NCI-H2171 (cell line): ENCODE results near the gene TOM1.
"Not testable (repeated sequence)": the region's sequence is repeated elsewhere in the genome, so short reads cannot be mapped to it uniquely, and the experiment has no call there.

Source experiments
- DNase-seq: peaks from one replicate; lab custom pipeline; 2025; lab: John Stamatoyannopoulos, UW

TOM1 gene

DNA sequence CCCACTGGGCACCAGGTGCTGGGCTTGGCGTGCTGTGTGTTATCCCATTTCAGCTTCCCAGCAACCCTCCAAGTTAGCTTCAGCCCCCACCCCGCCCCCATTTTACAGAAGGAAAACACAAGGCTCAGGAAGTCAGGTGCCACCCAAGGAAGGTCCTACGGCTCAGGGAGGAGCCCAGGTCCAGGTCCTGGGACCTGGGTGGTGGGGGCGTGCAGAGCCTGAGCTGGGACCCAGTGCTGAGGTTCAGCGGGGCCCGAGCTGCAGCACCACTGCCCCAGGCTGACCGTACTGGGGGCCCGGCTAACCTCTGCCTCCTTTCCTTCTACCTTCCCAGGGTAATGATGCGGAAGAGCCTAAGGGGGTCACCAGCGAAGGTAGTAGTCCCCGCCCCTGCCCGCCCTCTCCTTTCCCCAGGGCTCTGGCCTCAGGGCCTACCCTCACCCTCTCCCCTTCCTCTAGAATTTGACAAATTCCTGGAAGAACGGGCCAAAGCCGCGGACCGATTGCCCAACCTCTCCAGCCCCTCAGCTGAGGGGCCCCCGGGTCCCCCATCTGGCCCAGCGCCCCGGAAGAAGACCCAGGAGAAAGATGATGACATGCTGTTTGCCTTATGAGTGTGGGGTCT lies 47.0 kb downstream of the TOM1 start:
- no peak for DNase-seq

- DNase-seq, result no peak
Observed at GRCh38 chr22:35347462-35347861, 47.8 kb downstream of the TOM1 start.

- no peak for DNase-seq
Observed at GRCh38 chr22:35348026-35348590, 48.4 kb downstream of the TOM1 start.

GRCh38 chr22:35348703-35349102 lies 49.0 kb downstream of the TOM1 start:
- DNase-seq, result no peak

DNA sequence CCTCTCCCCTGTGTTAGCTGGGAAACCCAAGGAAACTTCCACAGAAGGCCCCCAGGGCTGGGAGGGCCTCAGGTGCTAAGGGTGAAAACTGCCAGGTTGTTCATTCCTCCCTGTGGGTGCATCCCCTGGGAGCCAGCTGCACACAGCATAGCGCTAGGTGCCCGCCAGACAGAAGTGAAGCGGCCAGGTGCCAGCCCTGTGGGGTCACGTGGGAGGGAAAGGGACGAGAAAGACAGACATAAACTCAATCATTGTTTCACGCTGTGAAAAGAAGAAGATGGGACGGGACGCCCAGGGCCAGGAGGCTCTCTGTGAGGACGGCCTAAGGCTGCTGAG lies 49.6 kb downstream of the TOM1 start:
- DNase-seq, result peak; percentile 86

DNA sequence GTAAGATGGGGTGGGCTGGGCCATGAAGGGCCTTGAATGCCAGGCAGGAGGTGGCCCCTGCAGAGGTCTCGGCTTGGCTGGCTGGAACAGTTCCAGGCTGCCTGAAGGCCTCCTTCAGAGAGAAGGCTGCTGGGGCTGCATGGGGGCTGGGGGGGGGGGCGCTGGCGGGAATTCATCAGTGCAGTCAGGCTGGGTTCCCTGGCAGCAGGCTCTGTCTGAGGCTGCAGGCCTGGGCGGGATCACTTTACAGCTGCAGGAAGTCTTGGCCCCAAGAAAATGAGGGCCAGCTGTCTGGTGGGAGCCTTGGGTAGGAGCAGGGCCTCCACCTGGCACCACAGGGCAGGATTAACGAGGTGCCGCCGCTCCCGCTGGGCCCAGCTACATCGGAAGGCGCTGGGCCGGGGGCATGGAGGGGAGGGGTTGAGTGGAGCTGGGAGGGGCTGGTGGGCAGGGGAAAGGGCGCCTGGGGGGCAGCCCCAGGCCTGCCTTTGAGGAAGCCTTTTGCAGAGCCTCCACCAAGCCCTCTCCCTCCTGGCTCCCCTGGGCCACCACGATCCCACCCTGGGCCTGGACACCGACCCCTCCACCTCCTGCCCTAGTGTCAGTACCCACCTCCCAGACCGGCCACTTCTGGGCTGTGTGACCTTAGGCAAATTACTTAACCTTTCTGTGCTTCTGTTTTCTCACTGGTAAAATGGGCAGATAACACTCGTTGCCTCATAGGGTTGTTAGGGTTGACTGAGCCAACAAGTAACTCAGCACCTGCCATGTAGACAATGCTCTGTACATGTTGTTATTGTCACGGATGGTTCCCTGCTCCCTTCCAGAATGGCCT lies 50.2 kb downstream of the TOM1 start:
- peak; percentile 83 for DNase-seq

- DNase-seq, result peak; percentile 81
Observed at GRCh38 chr22:35350539-35351503, 51.1 kb downstream of the TOM1 start.

DNA sequence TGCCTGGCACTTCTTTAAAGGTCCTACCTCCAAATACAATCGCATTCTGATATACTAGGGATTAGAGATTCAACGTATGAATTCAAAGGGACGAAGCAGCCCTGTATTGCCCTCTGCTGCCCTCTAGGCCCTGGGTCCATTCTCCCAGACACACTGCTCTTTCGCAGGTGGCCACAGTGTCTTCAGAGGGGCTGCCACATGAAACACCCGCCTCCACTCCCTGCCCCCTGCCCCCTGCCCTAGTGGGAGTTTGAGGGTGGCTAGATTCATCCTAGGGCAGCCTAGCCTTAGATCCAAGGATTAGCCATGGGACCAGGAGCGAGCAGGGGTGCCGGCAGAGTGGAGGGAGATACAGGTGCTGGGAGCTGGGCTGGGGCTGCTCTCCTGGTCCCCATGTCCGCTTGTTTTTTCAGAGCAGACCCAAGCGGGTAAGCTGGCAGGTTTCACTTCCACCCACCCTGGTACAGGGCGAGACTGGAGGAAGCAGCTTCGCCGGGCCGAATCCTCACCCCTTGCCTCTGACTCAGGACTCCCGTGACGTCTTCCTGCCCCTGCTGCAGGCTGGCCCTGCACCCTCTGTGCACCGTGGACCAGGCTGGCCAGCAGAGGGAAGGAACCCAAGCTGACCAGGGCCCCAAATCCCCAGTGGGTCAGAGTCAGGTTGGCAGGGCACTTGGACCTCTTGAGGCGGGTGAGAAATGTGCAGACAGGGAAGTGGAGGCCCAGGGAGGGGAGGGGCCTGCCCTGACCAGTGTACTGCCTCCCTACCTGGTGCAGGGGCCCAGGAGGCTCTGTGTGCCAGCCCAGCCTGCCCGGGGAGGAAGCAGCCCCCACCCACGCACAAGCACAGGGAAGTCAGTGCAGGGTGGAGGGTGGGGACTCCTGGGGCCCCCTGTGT lies 52.8 kb downstream of the TOM1 start:
- no peak for DNase-seq

- DNase-seq, result no peak
Observed at GRCh38 chr22:35353318-35353717, 53.6 kb downstream of the TOM1 start.

DNA sequence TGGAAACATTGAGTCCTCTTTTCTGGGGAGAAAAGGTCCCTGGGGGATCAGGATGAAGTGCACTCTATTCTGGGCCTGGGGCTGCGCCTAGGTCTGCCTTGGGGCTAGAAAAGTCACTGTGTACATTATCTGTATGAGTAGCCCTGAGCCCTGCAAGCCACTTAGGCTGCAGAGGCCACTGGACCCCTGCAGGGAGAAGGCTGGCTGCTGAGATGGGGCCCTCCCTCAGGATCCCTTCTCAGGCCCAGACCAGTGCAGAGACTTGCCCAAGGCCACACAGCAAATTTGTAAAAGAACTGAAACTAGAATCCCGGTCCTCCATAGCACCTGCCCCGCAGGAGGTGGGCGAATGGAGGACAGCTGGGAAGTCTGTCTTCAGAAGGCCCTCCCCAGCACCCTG lies 54.4 kb downstream of the TOM1 start:
- DNase-seq, result no peak

DNA sequence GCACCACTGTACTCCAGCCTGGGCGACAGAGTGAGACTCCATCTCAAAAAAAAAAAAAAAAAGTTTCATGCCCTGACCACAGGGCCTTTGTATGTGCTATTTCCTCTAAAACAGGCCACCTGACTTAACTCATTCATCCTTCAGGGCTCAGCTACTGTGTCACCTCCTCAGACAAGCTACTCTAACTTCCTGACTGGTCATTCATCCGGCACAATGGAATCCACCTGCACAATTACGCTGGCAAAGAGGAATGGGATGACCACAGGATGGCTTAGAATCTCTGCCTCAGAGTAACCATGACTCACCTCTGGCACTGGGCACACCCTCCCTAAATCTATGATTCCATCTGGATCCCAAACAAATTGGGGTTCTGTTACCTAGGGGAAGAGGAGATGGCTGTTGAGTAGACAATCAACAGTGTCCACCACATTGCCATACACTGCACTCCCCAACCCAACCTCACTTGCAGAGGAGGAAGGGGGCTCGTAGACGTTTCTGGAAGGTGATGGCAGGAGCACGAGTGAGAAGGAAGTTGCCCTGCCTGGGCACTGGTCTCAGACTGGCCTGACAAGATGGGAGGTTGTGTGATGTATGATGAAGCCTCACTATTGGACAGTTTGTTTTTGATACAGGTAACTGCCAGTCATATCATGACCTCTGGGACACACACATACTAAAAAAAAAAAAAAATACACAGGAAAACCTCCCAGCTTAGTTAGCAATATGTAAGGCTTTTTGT lies 58.4 kb downstream of the TOM1 start:
- DNase-seq, result no peak

DNA sequence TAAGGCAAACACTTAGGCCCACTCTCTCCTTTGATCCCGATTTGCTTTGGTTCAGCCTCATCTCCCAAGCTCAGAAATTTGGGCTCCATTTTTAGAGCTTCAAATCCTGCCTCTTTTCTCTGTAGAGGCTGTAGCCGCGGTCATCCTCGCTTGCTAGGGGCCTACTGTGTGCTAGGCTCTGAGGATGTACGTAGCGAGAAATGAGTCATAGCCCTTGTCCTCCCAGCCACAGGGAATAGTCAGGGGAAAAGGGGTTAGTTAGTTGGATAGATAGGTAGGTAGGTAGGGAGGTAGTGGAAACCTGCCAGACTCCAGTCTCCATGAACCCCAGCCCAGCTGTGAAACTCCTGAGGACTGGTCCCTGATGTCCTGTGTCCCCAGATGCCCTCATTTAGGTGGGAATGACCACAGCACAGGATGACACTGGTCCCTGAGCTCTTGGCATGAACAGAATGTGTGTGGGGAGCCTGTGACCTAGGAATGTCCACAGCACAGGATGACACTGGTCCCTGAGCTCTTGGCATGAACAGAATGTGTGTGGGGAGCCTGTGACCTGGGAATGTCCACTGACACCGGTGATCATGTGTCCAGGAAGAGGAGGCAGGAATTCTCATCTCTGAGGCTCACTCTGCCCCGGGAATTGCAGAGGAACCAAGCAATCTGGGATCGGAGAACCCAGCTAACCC lies 59.8 kb downstream of the TOM1 start:
- DNase-seq, result no peak

- DNase-seq, result no peak
Observed at GRCh38 chr22:35361001-35361558, 61.4 kb downstream of the TOM1 start.

- DNase-seq, result no peak
Observed at GRCh38 chr22:35363566-35364086, 63.9 kb downstream of the TOM1 start.

- not testable (repeated sequence) for DNase-seq
Observed at GRCh38 chr22:35364230-35364629, 64.5 kb downstream of the TOM1 start.

DNA sequence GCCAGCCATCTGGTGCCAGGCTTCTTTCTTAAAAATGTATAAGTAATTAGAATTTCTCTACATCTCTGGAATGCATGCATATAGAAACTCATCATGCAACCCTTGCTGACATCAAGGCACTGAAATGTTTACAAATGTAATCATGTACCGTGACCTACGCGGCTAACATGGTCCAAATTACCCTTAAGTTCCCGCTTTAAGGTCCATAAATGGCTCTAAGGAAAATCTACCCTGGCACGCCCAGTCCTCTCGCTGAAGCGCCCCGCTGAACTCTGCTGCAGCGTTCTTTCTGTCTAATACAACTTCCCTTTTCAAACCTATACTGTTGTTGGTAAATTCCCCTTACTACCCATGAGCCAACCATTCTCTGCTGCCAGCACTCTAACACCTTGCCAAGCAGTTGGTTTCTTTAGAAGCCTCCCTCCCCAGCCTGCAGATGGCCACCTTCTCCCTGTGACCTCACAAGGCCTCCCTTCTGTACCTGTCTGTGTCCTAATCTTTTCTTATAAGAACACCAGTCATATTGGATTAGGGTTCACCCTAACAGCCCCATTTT lies 67.7 kb downstream of the TOM1 start:
- no peak for DNase-seq

DNA sequence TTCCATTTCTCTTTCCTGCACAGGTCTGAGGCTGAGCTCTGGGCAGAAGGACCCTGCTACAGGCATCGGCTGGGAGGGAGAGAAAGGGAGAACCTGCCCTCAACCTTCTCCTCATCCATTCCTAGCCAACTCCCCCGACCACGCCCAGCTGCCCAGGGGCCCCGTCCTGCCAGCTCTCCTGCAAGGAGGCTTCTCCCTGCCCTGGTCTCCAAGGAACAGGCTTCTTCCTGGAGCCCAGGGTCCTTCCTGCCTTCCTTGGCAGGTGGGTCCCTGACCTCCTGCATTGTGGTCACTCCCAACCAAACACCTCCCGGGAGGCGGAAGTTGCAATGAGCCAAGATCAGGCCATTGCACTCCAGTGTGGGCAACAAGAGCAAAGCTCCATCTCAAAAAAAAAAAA lies 68.7 kb downstream of the TOM1 start:
- DNase-seq, result no peak

DNA sequence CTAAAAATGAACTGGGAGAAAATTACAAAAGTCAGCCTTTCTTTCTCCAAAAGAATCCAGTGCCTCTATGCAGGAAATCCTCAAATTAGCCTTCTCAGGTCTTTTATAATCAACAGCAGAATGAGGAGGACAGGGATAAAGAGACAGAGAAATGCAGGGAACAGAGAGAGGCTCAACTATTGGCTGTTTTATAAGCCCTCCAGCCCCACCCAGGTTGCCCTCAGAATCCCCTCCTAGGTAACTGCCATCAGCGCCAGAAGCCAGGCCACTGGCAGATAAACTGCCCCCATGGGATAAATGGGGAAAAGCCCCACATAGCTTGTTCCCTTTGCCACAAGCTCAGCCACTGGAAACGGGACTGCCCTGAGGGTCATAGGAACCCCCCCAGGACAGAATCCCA lies 70.3 kb downstream of the TOM1 start:
- DNase-seq, result no peak

DNA sequence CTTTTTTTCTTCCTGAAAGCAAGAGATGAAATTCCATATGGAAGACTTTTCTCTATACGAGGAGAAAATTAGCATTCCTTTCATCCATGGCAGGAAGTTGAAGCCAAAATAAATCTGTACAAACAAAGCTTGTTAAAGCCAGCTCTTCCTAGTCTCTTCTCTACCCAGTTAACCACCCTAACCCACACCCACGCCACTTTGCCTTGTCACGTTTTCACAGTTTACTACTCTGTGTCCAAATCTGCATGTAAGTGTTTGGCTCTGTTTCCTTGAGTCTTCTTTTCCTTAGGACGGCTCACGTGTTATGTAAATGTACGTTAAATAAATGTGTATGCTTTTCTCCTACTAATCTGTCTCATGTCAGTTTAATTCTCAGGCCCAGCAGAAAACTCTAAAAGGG lies 74.1 kb downstream of the TOM1 start:
- no peak for DNase-seq
